Neural progenitor cell (in vitro differentiated cells): ENCODE data around the gene MX2. TPM values are rescaled to one million over a fixed set of nuclear protein-coding genes. Genes with fewer than 3 reads are reported as not detected.

Experiments
- DNase-seq: peaks from one replicate; pipeline ENCODE4 v3.0.0-alpha.2; 2016; ENCODE audit warnings: low spot score
- H2AFZ ChIP-seq: fragments of 200-600 bp; sonication (generic); replicated peaks from 2 replicates; pipeline ENCODE4 v1.6.1; 2016; ENCODE audit warnings: antibody characterized with exemption
- H3F3A ChIP-seq: fragments of 200-600 bp; sonication (generic); 2 replicates; pipeline ENCODE4 v1.6.1; 2016; ENCODE audit warnings: antibody characterized with exemption, low read depth
- H3K27ac ChIP-seq: fragments of 200-600 bp; sonication (generic); 2 replicates; pipeline ENCODE4 v1.5.1; 2016; ENCODE audit warnings: mild to moderate bottlenecking
- H3K27me3 ChIP-seq: fragments of 200-600 bp; sonication (generic); 2 replicates; pipeline ENCODE4 v1.6.1; 2016; ENCODE audit warnings: mild to moderate bottlenecking, moderate library complexity
- H3K36me3 ChIP-seq: fragments of 200-600 bp; sonication (generic); 2 replicates; pipeline ENCODE4 v1.5.1; 2016
- H3K4me1 ChIP-seq: fragments of 200-600 bp; sonication (generic); 2 replicates; pipeline ENCODE4 v1.6.1; 2016; ENCODE audit warnings: mixed run types
- H3K4me2 ChIP-seq: fragments of 200-600 bp; sonication (generic); 2 replicates; pipeline ENCODE4 v1.6.1; 2016
- H3K4me3 ChIP-seq: fragments of 200-600 bp; sonication (generic); 2 replicates; pipeline ENCODE4 v1.5.1; 2016
- H3K79me2 ChIP-seq: fragments of 200-600 bp; sonication (generic); 2 replicates; pipeline ENCODE4 v1.6.1; 2016; ENCODE audit warnings: low read depth
- H3K9ac ChIP-seq: fragments of 200-600 bp; sonication (generic); 2 replicates; pipeline ENCODE4 v1.6.1; 2016
- H3K9me3 ChIP-seq: fragments of 200-600 bp; sonication (generic); 2 replicates; pipeline ENCODE4 v1.5.1; 2016; ENCODE audit warnings: low read depth
- H4K20me1 ChIP-seq: fragments of 200-600 bp; sonication (generic); 2 replicates; pipeline ENCODE4 v1.6.1; 2016; ENCODE audit warnings: low read depth
- H3K27ac Mint-ChIP-seq: 3 replicates; pipeline ENCODE4 v1.8.0; 2021; ENCODE audit warnings: mixed read lengths
- H3K27me3 Mint-ChIP-seq: 2 replicates; pipeline ENCODE4 v1.8.0; 2022; ENCODE audit warnings: low read depth, mild to moderate bottlenecking, inconsistent platforms, moderate library complexity, mixed read lengths; ENCODE audit not compliant: insufficient read depth
- H3K36me3 Mint-ChIP-seq: 3 replicates; pipeline ENCODE4 v1.8.0; 2021; ENCODE audit warnings: mixed read lengths
- H3K4me1 Mint-ChIP-seq: 3 replicates; pipeline ENCODE4 v1.8.0; 2021; ENCODE audit warnings: mixed read lengths
- H3K4me3 Mint-ChIP-seq: 3 replicates; pipeline ENCODE4 v1.8.0; 2021; ENCODE audit warnings: mild to moderate bottlenecking, moderate library complexity, mixed read lengths
- H3K9me3 Mint-ChIP-seq: 3 replicates; pipeline ENCODE4 v1.8.0; 2020; ENCODE audit warnings: mixed read lengths
- EZH2 ChIP-seq: fragments of 200-600 bp; sonication (generic); IDR thresholded peaks from 2 replicates; pipeline ENCODE4 v1.6.1; 2017; ENCODE audit warnings: antibody characterized with exemption, mild to moderate bottlenecking, moderate library complexity
- EZH2phosphoT487 ChIP-seq: fragments of 200-600 bp; sonication (generic); IDR thresholded peaks from 2 replicates; pipeline ENCODE4 v1.6.1; 2017; ENCODE audit warnings: antibody characterized with exemption
- total RNA-seq: library from RNA; depleted of rRNA; stranded (reverse); fragments of >200 nt; gene quantifications from 2 replicates; pipeline ENCODE4 v1.2.3, GENCODE V29; 2015; ENCODE audit warnings: low replicate concordance
- TF ChIP-seq, protein P1 (sequence below): fragments of 200-600 bp; sonication (generic); IDR thresholded peaks from 2 replicates; pipeline ENCODE4 v1.5.1; 2017; ENCODE audit warnings: antibody characterized with exemption, mild to moderate bottlenecking

MX2 gene
- total RNA-seq, 1 donor from 2014 or later = 3.3 TPM

GRCh38 chr21:41398251-41398650 is 36.4 kb downstream of the MX2 start:
- no peak overlapping the region for H2AFZ ChIP-seq
- Mint-ChIP-seq H3K4me3 (no peak overlapping the region), H3K27me3 (peaks cover 16% of the 10 kb centered on the region), H3K36me3 (no peaks in the 10 kb centered on the region), H3K4me1 (no peaks in the 10 kb centered on the region), H3K9me3 (no peaks in the 10 kb centered on the region), H3K27ac (no peak overlapping the region)
- TF ChIP-seq EZH2 = no peak
- TF ChIP-seq, protein P1, sequence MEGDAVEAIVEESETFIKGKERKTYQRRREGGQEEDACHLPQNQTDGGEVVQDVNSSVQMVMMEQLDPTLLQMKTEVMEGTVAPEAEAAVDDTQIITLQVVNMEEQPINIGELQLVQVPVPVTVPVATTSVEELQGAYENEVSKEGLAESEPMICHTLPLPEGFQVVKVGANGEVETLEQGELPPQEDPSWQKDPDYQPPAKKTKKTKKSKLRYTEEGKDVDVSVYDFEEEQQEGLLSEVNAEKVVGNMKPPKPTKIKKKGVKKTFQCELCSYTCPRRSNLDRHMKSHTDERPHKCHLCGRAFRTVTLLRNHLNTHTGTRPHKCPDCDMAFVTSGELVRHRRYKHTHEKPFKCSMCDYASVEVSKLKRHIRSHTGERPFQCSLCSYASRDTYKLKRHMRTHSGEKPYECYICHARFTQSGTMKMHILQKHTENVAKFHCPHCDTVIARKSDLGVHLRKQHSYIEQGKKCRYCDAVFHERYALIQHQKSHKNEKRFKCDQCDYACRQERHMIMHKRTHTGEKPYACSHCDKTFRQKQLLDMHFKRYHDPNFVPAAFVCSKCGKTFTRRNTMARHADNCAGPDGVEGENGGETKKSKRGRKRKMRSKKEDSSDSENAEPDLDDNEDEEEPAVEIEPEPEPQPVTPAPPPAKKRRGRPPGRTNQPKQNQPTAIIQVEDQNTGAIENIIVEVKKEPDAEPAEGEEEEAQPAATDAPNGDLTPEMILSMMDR = no peak
- no peak for TF ChIP-seq EZH2phosphoT487
- H3K9ac ChIP-seq = no peak overlapping the region
- H3K4me3 ChIP-seq = no peak overlapping the region
- DNase-seq = no peak
- H3F3A ChIP-seq = no peaks in the 10 kb centered on the region
- no peak overlapping the region for H3K27ac ChIP-seq
- H3K4me2 ChIP-seq = no peak overlapping the region
- H3K4me1 ChIP-seq = no peaks in the 10 kb centered on the region
- no peaks in the 10 kb centered on the region for H3K79me2 ChIP-seq
- no peaks in the 10 kb centered on the region for H3K27me3 ChIP-seq
- no peaks in the 10 kb centered on the region for H3K9me3 ChIP-seq
- H3K36me3 ChIP-seq = no peaks in the 10 kb centered on the region
- no peaks in the 10 kb centered on the region for H4K20me1 ChIP-seq

DNA sequence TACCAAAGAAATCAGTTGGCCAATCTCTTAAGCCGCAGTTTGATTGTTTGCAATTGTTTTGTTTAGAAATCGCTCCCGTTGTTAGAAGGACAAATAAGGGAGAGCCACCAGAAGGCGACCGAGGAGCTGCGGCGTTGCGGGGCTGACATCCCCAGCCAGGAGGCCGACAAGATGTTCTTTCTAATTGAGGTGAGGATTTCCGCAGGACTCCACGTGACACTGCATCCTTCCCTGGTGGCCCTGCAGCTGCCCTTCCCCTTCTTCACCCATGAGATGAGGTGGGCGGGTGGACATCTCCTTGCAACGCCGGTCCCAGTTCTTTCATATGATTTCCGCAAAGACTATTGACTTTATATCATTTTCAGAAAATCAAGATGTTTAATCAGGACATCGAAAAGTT is 37.0 kb downstream of the MX2 start:
- no peak overlapping the region for H3K4me2 ChIP-seq
- Mint-ChIP-seq H3K4me3 (no peak overlapping the region), H3K4me1 (no peaks in the 10 kb centered on the region), H3K27me3 (peaks cover 16% of the 10 kb centered on the region), H3K36me3 (no peaks in the 10 kb centered on the region), H3K27ac (no peak overlapping the region), H3K9me3 (no peaks in the 10 kb centered on the region)
- no peaks in the 10 kb centered on the region for H4K20me1 ChIP-seq
- no peak overlapping the region for H3K9ac ChIP-seq
- H3K9me3 ChIP-seq = no peaks in the 10 kb centered on the region
- no peak overlapping the region for H2AFZ ChIP-seq
- H3F3A ChIP-seq = no peaks in the 10 kb centered on the region
- no peak overlapping the region for H3K4me3 ChIP-seq
- H3K27ac ChIP-seq = no peak overlapping the region
- H3K4me1 ChIP-seq = no peaks in the 10 kb centered on the region
- H3K27me3 ChIP-seq = no peaks in the 10 kb centered on the region
- H3K79me2 ChIP-seq = no peaks in the 10 kb centered on the region
- TF ChIP-seq, protein P1 = no peak
- TF ChIP-seq EZH2 (no peak), EZH2phosphoT487 (no peak)
- H3K36me3 ChIP-seq = no peaks in the 10 kb centered on the region
- DNase-seq = no peak

DNA sequence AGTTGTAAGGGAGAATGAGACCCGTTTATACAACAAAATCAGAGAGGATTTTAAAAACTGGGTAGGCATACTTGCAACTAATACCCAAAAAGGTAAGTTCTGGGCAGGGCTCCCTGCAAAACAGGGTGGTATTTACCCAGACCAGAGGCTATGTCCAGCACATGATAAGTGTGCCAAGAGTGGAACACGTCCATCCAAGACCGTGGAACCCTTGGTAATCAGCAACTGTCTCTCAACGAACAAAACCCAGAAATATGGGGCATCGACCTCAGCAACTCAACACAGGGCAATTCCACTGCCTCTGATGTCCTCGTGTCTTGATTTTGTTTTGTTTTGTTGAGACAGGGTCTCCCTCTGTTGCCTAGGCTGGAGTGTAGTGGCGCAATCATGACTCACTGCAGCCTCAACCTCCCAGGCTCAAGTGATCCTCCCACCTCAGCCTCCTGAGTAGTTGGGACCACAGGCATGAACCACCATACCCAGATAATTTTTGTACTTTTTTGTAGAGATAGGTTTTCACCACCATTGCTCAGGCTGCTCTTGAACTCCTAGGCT is 37.5 kb downstream of the MX2 start:
- H3K4me1 ChIP-seq = no peaks in the 10 kb centered on the region
- no peak for DNase-seq
- no peak for TF ChIP-seq EZH2
- TF ChIP-seq, protein P1 = no peak
- no peak for TF ChIP-seq EZH2phosphoT487
- H3K4me3 ChIP-seq = no peak overlapping the region
- no peaks in the 10 kb centered on the region for H3K36me3 ChIP-seq
- no peaks in the 10 kb centered on the region for H3K27me3 ChIP-seq
- no peaks in the 10 kb centered on the region for H3K36me3 Mint-ChIP-seq
- H3K27me3 Mint-ChIP-seq = peaks cover 16% of the 10 kb centered on the region
- no peaks in the 10 kb centered on the region for H3F3A ChIP-seq
- H3K79me2 ChIP-seq = no peaks in the 10 kb centered on the region
- no peak overlapping the region for H3K4me2 ChIP-seq
- H4K20me1 ChIP-seq = no peaks in the 10 kb centered on the region
- H3K27ac ChIP-seq = no peak overlapping the region
- H3K27ac Mint-ChIP-seq = no peak overlapping the region
- no peak overlapping the region for H3K9ac ChIP-seq
- H3K9me3 ChIP-seq = no peaks in the 10 kb centered on the region
- H2AFZ ChIP-seq = no peak overlapping the region
- no peak overlapping the region for H3K4me3 Mint-ChIP-seq
- no peaks in the 10 kb centered on the region for H3K9me3 Mint-ChIP-seq
- peaks cover 1% of the 10 kb centered on the region for H3K4me1 Mint-ChIP-seq
